ENCODE measurements around the gene ANXA6.
A peak's percentile ranks its signal among the peaks of the same experiment; 100 is the strongest.

ANXA6 gene

DNA sequence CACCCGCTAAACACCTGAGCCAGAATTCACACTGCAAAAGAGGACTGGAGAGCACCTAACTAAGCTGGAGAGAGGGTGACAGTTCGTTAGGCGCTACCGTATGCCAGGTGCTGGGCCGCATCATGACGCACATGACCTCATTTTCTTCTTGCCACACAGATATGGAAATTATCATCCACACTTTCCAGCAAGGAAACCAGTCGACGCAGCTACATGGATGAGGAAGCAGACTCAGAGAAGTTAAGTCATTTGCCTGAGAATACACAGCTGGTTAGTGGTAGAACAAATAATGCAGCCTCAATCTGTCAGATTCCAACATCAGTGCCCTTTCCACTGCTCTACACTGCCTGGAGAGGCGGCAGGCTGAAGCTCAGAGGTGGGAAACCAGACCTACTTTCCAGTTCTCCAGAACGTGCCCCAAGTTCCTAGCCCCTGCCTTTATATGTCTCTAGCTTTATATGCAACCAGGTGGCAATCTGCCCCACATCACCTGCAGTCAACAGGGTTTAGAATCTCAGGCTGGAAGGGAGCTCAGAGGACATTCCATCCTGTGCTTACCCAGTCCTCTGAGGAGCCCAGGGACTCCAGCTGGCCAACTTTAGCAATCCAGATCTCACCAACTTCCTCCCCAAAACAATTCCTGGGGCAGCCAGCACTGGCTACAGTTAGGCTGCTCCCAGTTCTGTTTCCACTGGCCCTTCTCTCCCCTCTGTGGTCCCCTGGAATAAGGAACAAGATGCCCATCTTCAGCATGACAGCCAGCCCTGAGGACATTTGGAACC lies 85.5 kb downstream of the ANXA6 start:
- no peak overlapping the region for H3K4me3 ChIP-seq (ENCODE audit: low read depth in 1 of 2, low read length in 2 of 2)
- no peaks in the 10 kb centered on the region for H3K27me3 ChIP-seq (ENCODE audit: control insufficient read depth in 1 of 2, insufficient read depth in 2 of 2, low read length in 2 of 2)
- H3K27ac ChIP-seq (ENCODE audit: low read depth, low read length) = no peak overlapping the region
- peaks cover 47 to 49% of the 10 kb centered on the region in 2 donors for H3K4me1 ChIP-seq (ENCODE audit: control insufficient read depth in 1 of 2, insufficient read depth in 2 of 2, low read length in 2 of 2)
- H3K36me3 ChIP-seq (ENCODE audit: control insufficient read depth in 1 of 2, insufficient read depth in 2 of 2, low read length in 2 of 2) = peaks cover 8 to 41% of the 10 kb centered on the region in 2 donors
- no peak overlapping the region for H3K9ac ChIP-seq (ENCODE audit: low read depth in 1 of 2, low read length in 2 of 2)
- H3K9me3 ChIP-seq (ENCODE audit: control insufficient read depth in 1 of 2, low read length in 2 of 2) = no peaks in the 10 kb centered on the region

DNA sequence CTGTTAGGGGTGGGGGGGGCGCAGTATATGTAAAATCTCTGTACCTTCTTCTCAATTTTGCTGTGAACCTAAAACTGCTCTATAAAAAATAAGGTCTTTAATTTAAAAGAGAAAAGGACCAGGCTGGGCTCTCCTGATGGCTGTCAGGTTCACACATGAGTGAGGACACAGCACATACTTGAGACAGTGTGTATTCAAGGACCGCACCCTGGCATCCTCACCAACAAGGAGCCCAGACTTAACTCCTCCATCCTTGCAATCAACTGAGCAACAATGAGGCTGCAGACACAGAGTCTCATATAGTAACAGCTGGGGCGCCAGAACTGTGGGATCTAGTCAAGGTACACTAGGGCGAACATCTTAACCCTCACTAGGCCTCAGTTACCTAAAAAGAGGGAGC lies 86.6 kb downstream of the ANXA6 start:
- Histone ChIP-seq H3K27ac (ENCODE audit: low read depth, low read length) (no peak overlapping the region), H3K4me1 (ENCODE audit: control insufficient read depth in 1 of 2, insufficient read depth in 2 of 2, low read length in 2 of 2) (peaks cover 46 to 50% of the 10 kb centered on the region in 2 donors), H3K9me3 (ENCODE audit: control insufficient read depth in 1 of 2, low read length in 2 of 2) (no peaks in the 10 kb centered on the region), H3K36me3 (ENCODE audit: control insufficient read depth in 1 of 2, insufficient read depth in 2 of 2, low read length in 2 of 2) (peaks cover 8 to 43% of the 10 kb centered on the region in 2 donors), H3K4me3 (ENCODE audit: low read depth in 1 of 2, low read length in 2 of 2) (no peak overlapping the region), H3K27me3 (ENCODE audit: control insufficient read depth in 1 of 2, insufficient read depth in 2 of 2, low read length in 2 of 2) (no peaks in the 10 kb centered on the region), H3K9ac (ENCODE audit: low read depth in 1 of 2, low read length in 2 of 2) (no peak overlapping the region)

DNA sequence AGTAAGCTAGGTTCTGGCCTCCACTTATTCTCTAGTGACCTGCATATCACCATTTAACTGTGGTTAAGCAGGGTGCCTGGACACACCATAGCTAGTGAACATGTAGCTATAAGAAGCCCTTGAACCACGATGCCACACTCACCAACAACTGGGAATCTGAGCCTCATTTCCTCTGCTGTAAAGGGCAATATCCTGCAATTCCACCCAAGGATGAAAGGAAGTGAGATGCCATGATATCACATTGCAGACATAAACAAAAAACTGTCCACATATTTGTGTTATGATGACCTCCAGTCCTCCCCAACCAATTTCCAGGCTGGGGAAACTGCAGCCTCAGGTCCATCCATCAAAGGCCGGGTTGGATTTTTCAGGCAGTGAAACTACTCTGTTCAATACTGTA lies 87.1 kb downstream of the ANXA6 start:
- no peaks in the 10 kb centered on the region for H3K9me3 ChIP-seq (ENCODE audit: control insufficient read depth in 1 of 2, low read length in 2 of 2)
- peaks cover 8 to 42% of the 10 kb centered on the region in 2 donors for H3K36me3 ChIP-seq (ENCODE audit: control insufficient read depth in 1 of 2, insufficient read depth in 2 of 2, low read length in 2 of 2)
- H3K4me3 ChIP-seq (ENCODE audit: low read depth in 1 of 2, low read length in 2 of 2) = no peak overlapping the region
- H3K4me1 ChIP-seq (ENCODE audit: control insufficient read depth in 1 of 2, insufficient read depth in 2 of 2, low read length in 2 of 2) = peaks cover 41 to 52% of the 10 kb centered on the region in 2 donors
- H3K9ac ChIP-seq (ENCODE audit: low read depth in 1 of 2, low read length in 2 of 2) = no peak overlapping the region
- H3K27me3 ChIP-seq (ENCODE audit: control insufficient read depth in 1 of 2, insufficient read depth in 2 of 2, low read length in 2 of 2) = no peaks in the 10 kb centered on the region
- H3K27ac ChIP-seq (ENCODE audit: low read depth, low read length) = no peak overlapping the region

DNA sequence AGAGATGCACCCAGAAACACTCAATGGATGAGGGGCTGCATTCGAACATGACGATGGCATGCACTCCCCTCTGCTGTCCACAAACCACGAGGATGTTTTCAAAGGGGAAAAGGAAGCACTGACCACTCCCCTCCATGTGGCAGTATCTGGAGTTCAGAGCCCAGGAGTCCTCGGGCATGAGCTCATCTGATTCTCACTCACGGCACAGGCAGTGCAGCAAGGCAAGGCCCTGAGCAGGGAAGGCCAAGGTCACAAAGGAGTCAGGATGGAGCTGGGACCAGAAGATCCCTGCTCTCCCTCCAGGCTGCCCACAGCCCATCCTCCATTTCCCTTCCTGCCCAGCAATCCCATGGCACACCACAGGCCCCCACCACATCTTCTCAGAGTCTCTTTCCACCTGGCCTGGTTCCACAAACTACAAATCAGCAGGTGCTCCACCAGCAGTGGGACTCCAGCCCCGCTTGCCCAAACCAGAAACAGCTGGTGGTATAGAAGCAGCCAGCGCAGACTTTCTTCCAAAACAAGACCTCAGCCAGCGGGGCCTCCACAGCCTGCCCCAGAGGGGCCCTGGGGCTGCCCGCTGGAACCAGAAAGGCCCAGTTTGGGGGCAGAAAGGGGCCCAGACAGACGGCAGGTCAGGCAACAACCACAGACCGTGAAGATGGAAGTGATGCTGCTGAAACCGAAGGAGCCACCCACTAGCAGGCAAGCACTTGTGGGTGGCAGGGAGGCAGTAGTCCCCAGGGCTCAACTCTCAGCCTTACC lies 89.0 kb downstream of the ANXA6 start:
- Histone ChIP-seq H3K9ac (ENCODE audit: low read depth in 1 of 2, low read length in 2 of 2) (no peak overlapping the region), H3K27me3 (ENCODE audit: control insufficient read depth in 1 of 2, insufficient read depth in 2 of 2, low read length in 2 of 2) (no peaks in the 10 kb centered on the region), H3K9me3 (ENCODE audit: control insufficient read depth in 1 of 2, low read length in 2 of 2) (no peaks in the 10 kb centered on the region), H3K4me1 (ENCODE audit: control insufficient read depth in 1 of 2, insufficient read depth in 2 of 2, low read length in 2 of 2) (peaks cover 57 to 66% of the 10 kb centered on the region in 2 donors), H3K27ac (ENCODE audit: low read depth, low read length) (peak overlapping the region; percentile 32), H3K36me3 (ENCODE audit: control insufficient read depth in 1 of 2, insufficient read depth in 2 of 2, low read length in 2 of 2) (peaks cover 8 to 52% of the 10 kb centered on the region in 2 donors), H3K4me3 (ENCODE audit: low read depth in 1 of 2, low read length in 2 of 2) (no peak overlapping the region)

DNA sequence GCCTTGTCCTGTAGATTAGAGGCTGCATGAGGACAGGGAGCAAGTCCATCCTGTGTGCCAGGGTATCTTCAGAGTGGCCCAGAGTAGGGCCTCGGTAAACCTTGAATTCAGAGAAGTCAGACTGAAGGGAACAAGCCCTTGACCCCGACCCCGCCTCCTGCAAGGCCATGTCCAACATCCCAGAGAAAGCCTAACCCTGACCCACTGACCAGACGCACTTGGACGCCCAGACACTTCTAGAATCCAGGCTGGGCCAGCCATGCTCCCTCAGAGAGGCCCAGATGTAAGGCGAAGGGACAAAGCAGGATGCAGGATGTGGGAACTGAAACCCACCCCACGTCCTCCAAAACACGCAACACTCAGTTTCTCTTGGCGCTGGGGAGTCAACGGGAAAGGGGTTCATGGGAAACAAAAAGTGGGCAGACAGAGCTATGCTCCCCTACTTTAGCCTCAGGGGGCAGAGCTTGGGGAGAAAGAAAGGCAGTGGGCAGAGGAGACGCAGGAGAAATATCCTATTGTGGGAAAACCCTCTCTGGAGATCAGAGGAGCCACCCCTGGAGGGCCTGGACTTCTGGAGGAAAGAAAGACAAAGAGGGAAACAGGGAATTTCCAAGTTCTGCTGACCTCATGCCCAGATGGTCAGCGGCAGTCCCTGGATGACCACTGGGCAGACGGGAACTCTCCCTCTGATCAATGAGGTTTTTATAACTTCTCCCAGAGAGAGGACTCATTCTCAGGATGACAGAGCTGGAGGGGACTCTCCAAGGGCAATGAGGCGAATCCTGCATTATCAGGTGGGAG lies 89.7 kb downstream of the ANXA6 start:
- peaks cover 9 to 56% of the 10 kb centered on the region in 2 donors for H3K36me3 ChIP-seq (ENCODE audit: control insufficient read depth in 1 of 2, insufficient read depth in 2 of 2, low read length in 2 of 2)
- peaks cover 65 to 74% of the 10 kb centered on the region in 2 donors for H3K4me1 ChIP-seq (ENCODE audit: control insufficient read depth in 1 of 2, insufficient read depth in 2 of 2, low read length in 2 of 2)
- H3K27me3 ChIP-seq (ENCODE audit: control insufficient read depth in 1 of 2, insufficient read depth in 2 of 2, low read length in 2 of 2) = no peaks in the 10 kb centered on the region
- H3K9me3 ChIP-seq (ENCODE audit: control insufficient read depth in 1 of 2, low read length in 2 of 2) = no peaks in the 10 kb centered on the region
- H3K9ac ChIP-seq (ENCODE audit: low read depth in 1 of 2, low read length in 2 of 2) = no peak overlapping the region
- H3K4me3 ChIP-seq (ENCODE audit: low read depth in 1 of 2, low read length in 2 of 2) = no peak overlapping the region
- peak overlapping the region; percentile 32 for H3K27ac ChIP-seq (ENCODE audit: low read depth, low read length)

DNA sequence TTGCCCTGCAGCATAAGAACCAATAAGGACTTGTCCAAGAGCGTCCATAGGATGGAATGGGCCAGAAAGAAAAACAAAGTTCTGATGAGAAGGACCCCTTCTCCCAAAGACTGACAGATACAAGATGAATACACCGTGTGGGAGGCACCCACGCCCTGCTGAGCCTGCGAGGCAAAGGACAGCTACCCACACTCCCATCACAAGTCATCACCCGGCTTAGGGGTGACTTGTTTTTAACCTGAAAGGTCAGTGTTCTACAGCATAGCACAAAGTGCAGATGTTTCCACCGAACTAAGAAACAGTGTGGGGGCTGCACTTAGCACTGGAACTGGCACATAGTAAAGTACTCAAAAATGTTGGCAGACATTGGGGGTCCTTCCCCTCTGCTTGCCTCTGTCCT lies 90.7 kb downstream of the ANXA6 start:
- peaks cover 64 to 74% of the 10 kb centered on the region in 2 donors for H3K4me1 ChIP-seq (ENCODE audit: control insufficient read depth in 1 of 2, insufficient read depth in 2 of 2, low read length in 2 of 2)
- no peak overlapping the region for H3K9ac ChIP-seq (ENCODE audit: low read depth in 1 of 2, low read length in 2 of 2)

DNA sequence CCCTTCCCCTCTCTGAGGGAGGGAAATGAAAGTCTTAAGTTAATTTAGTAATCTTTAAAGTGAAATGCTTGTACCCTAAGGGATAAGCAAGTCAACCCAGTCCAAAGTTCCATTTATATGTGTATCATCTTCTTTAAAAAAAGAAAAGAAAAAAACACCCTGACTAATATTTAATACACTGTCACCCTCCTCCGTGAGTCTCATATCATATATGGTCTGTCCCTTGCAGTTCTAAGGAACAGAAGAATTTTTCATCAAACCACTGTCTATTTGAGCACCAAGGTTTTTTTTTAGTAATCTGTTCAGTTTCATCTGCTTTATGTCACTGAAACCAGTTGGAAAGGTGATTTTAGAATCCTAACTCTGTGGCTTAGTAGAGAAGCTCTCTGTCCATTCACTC lies 92.0 kb downstream of the ANXA6 start:
- peaks cover 30 to 68% of the 10 kb centered on the region in 2 donors for H3K36me3 ChIP-seq (ENCODE audit: control insufficient read depth in 1 of 2, insufficient read depth in 2 of 2, low read length in 2 of 2)
- H3K4me1 ChIP-seq (ENCODE audit: control insufficient read depth in 1 of 2, insufficient read depth in 2 of 2, low read length in 2 of 2) = peaks cover 66 to 74% of the 10 kb centered on the region in 2 donors
- H3K9me3 ChIP-seq (ENCODE audit: control insufficient read depth in 1 of 2, low read length in 2 of 2) = no peaks in the 10 kb centered on the region
- no peak overlapping the region for H3K9ac ChIP-seq (ENCODE audit: low read depth in 1 of 2, low read length in 2 of 2)
- H3K27ac ChIP-seq (ENCODE audit: low read depth, low read length) = no peak overlapping the region
- no peaks in the 10 kb centered on the region for H3K27me3 ChIP-seq (ENCODE audit: control insufficient read depth in 1 of 2, insufficient read depth in 2 of 2, low read length in 2 of 2)
- H3K4me3 ChIP-seq (ENCODE audit: low read depth in 1 of 2, low read length in 2 of 2) = no peak overlapping the region

More for the DNA sequence above, 90.7 kb downstream of the ANXA6 start:
- Histone ChIP-seq H3K36me3 (ENCODE audit: control insufficient read depth in 1 of 2, insufficient read depth in 2 of 2, low read length in 2 of 2) (peaks cover 18 to 62% of the 10 kb centered on the region in 2 donors), H3K9me3 (ENCODE audit: control insufficient read depth in 1 of 2, low read length in 2 of 2) (no peaks in the 10 kb centered on the region), H3K27me3 (ENCODE audit: control insufficient read depth in 1 of 2, insufficient read depth in 2 of 2, low read length in 2 of 2) (no peaks in the 10 kb centered on the region), H3K27ac (ENCODE audit: low read depth, low read length) (no peak overlapping the region), H3K4me3 (ENCODE audit: low read depth in 1 of 2, low read length in 2 of 2) (no peak overlapping the region)

DNA sequence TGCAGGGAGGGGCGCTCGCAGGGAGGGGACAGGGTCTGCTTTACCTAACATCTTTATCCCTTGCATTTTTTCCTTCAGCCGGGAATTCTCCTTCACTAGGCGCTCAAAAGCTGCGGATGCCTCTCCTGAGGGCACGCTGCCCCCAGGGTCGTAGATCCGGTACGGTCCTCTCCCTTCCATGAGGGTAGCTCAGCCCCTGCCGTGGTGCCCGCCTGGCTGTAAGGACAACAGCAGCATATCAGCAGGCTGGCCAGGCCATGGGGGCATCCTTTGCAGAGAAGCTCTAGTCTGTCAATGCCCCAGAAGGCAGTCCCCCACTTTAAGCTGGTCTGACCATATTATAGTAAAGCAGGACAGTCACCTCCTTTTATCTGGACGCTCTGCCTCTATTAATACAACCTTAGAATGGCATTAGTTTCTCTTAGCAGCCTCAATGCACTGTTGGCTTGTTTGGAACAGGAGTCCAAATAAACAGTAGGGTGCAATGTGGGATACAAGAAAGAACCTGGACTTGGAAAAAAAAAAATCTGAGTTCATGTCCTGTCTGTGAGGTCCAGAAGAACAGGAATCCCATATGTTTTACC lies 92.6 kb downstream of the ANXA6 start:
- Histone ChIP-seq H3K36me3 (ENCODE audit: control insufficient read depth in 1 of 2, insufficient read depth in 2 of 2, low read length in 2 of 2) (peaks cover 36 to 74% of the 10 kb centered on the region in 2 donors), H3K9ac (ENCODE audit: low read depth in 1 of 2, low read length in 2 of 2) (no peak overlapping the region), H3K27me3 (ENCODE audit: control insufficient read depth in 1 of 2, insufficient read depth in 2 of 2, low read length in 2 of 2) (no peaks in the 10 kb centered on the region), H3K9me3 (ENCODE audit: control insufficient read depth in 1 of 2, low read length in 2 of 2) (no peaks in the 10 kb centered on the region), H3K4me3 (ENCODE audit: low read depth in 1 of 2, low read length in 2 of 2) (no peak overlapping the region), H3K4me1 (ENCODE audit: control insufficient read depth in 1 of 2, insufficient read depth in 2 of 2, low read length in 2 of 2) (peaks cover 72 to 74% of the 10 kb centered on the region in 2 donors), H3K27ac (ENCODE audit: low read depth, low read length) (no peak overlapping the region)

DNA sequence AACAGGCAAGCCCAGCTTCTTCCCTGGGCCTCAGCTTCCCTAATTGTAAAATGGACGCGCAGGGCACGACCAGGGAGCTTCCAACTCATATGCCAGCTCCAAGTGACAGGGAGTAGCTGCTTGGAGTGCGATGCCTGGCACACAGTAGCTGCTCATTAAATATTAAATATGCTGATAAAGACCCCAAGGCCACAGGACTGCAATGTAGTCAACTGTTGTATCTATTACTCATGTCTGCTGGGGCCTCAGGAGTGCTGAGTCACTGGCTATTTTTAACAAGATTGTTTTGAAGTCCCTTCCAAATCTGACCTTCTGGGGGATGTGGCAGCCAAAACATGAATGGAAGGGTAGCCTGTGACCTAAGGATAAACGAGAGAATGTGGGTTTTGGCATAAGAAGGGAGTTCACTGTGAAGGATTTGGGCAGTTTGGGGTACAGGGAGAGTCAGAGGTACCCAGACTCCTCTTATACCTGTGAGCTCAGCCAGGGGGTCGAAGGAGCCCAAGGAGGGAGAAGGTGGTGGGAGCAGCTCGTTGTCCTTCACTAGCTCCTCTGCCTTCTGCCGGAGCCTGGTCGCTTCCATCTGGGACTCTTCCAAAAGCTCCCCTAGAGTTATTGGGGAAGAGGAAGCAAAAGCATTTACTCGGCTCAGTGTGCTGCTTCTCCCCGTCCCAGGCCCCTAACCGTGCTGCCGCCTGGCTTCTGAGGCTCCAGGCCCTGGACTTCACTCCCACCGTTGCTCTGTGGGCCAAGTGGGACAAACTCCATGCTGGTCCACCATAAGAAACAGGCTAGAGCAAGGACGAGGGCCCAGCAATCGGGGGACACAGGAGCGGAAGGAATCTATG lies 94.2 kb downstream of the ANXA6 start:
- peaks cover 60 to 65% of the 10 kb centered on the region in 2 donors for H3K4me1 ChIP-seq (ENCODE audit: control insufficient read depth in 1 of 2, insufficient read depth in 2 of 2, low read length in 2 of 2)
- H3K36me3 ChIP-seq (ENCODE audit: control insufficient read depth in 1 of 2, insufficient read depth in 2 of 2, low read length in 2 of 2) = peaks cover 49 to 79% of the 10 kb centered on the region in 2 donors
- peak overlapping the region; percentile 57 for H3K27ac ChIP-seq (ENCODE audit: low read depth, low read length)
- no peak overlapping the region for H3K9ac ChIP-seq (ENCODE audit: low read depth in 1 of 2, low read length in 2 of 2)
- H3K9me3 ChIP-seq (ENCODE audit: control insufficient read depth in 1 of 2, low read length in 2 of 2) = no peaks in the 10 kb centered on the region
- H3K4me3 ChIP-seq (ENCODE audit: low read depth in 1 of 2, low read length in 2 of 2) = no peak overlapping the region
- no peaks in the 10 kb centered on the region for H3K27me3 ChIP-seq (ENCODE audit: control insufficient read depth in 1 of 2, insufficient read depth in 2 of 2, low read length in 2 of 2)

All from duodenal mucosa (tissue), 2 donors.